Measurements from ENCODE around the gene SDF4. TPM values are rescaled to one million over a fixed set of nuclear protein-coding genes. Genes with fewer than 3 reads are reported as not detected.

The SDF4 gene
- total and polyA plus RNA-seq, 2 of the 8 experiments (the other 6 are each of a cell fraction or from before 2014, with no cell fraction given): 45.5 to 75.6 TPM

DNA sequence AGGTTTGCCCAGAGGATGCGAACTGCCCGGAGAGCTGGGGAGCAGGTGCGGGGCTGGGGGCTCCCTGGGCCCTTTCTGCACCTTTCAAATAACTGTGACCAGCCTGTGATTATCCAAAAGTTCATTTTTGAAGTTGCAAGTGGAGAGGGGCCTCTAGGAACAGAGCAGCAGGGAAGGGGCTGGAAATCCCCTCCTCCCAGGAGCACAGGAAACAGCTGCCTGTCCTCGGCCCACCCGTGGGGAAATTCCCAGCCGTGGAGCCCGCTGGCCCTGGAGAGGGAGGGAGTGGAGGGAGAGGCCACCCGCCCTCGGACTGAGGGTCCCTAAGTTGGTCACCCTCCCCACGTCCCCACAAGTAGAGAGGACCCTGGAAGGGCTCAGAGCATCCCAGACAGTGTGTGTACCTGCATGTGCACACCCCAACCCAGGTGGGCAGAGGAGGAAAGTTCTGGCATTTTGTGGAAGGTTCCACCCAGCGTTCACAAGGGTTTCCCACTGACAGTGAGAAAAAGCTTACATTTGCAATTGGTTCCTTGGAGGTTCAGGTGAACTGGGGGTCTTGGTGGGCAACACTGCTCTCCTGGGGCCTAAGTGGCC, 16.6 kb downstream of the SDF4 start:
- ChIA-PET CTCF (ENCODE audit: partially characterized antibody) (interaction anchor here (0.8 to 1.9 kb wide), 8 partner anchors 10 to 231 kb away, joined by 3 to 12 read pairs (median 3); no protein-coding TSS in a partner anchor), POLR2A (ENCODE audit: partially characterized antibody) (interaction anchor here (0.8 to 4.3 kb wide), 5 partner anchors 12 to 816 kb away, joined by 3 to 15 read pairs (median 4); partner anchors contain the start of gene B3GALT6)
- TF ChIP-seq GABPA (IDR thresholded peaks at IDR 0.05; ENCODE audit: borderline replicate concordance, insufficient read depth, low read length): no peak
- no peak for TF ChIP-seq RXRA (IDR thresholded peaks at IDR 0.05; ENCODE audit: insufficient read depth, low read depth, low read length)
- TF ChIP-seq GTF2F1 (IDR thresholded peaks at IDR 0.05; ENCODE audit: borderline replicate concordance, low read depth, low read length): no peak
- no peak for TF ChIP-seq ASH2L (IDR thresholded peaks at IDR 0.05; ENCODE audit: low read length)
- no peak for TF ChIP-seq HDAC2 (IDR thresholded peaks at IDR 0.05; ENCODE audit: borderline replicate concordance in 1 of 2, low read depth in 2 of 2, low read length in 2 of 2)

More for the DNA sequence above, 16.6 kb downstream of the SDF4 start:
- H3K4me1 ChIP-seq (replicated peaks in 1 of 4; ENCODE audit: control insufficient read depth in 3 of 4, insufficient read depth in 4 of 4, low read length in 3 of 4): no peaks in the 10 kb centered on the region; a peak in 1 of 7 replicates
- H2AK5ac ChIP-seq (ENCODE audit: low read depth, low read length): no peak overlapping the region
- H3K14ac ChIP-seq (ENCODE audit: insufficient read length): no peak overlapping the region
- H4K20me1 ChIP-seq (replicated peaks in 1 of 2; ENCODE audit: control insufficient read depth in 1 of 2, insufficient read depth in 2 of 2, low read length in 2 of 2): peaks cover 3 to 10% of the 10 kb centered on the region in 2 experiments
- peaks cover 2% of the 10 kb centered on the region; the same call in 1 of the 2 replicates for H3K79me1 ChIP-seq (ENCODE audit: low read depth, low read length)
- H2BK12ac ChIP-seq (ENCODE audit: low read depth, low read length): no peak overlapping the region
- no peak overlapping the region for H3K23ac ChIP-seq (ENCODE audit: insufficient read length)
- no peaks in the 10 kb centered on the region for H3K23me2 ChIP-seq (ENCODE audit: low read depth, low read length)
- no peak overlapping the region for H4K5ac ChIP-seq (ENCODE audit: insufficient read length, low read depth, low read length)
- H3K18ac ChIP-seq (ENCODE audit: extremely low read depth, low read length): no peak overlapping the region
- no peak overlapping the region; the same call in 1 of the 2 replicates for H4K8ac ChIP-seq (ENCODE audit: extremely low read depth, insufficient read depth, low read length)
- no peaks in the 10 kb centered on the region for H3K9me3 ChIP-seq (ENCODE audit: insufficient read depth in 2 of 2, low read depth in 1 of 2, low read length in 1 of 2)
- H3K79me2 ChIP-seq (ENCODE audit: control insufficient read depth in 1 of 2, insufficient read depth in 2 of 2, low read length in 2 of 2): no peaks in the 10 kb centered on the region
- peaks cover 0 to 17% (median 5%) of the 10 kb centered on the region in 4 experiments; a peak in 5 of 8 replicates for H3K36me3 ChIP-seq (ENCODE audit: control insufficient read depth in 2 of 4, insufficient read depth in 4 of 4, low read length in 3 of 4)
- H3K4me3 ChIP-seq (ENCODE audit: extremely low read depth in 1 of 4, insufficient read depth in 2 of 4, low read depth in 3 of 4, low read length in 4 of 4): no peak overlapping the region
- no peak overlapping the region for H4K91ac ChIP-seq (replicated peaks; ENCODE audit: insufficient read length, low read length)
- H3K9ac ChIP-seq (replicated peaks in 1 of 4; ENCODE audit: extremely low read depth in 1 of 4, low read depth in 3 of 4, low read length in 3 of 4): no peak overlapping the region
- H2BK120ac ChIP-seq (replicated peaks; ENCODE audit: low read depth, low read length): no peak overlapping the region
- no peak overlapping the region for H3K4me2 ChIP-seq (ENCODE audit: insufficient read depth in 1 of 2, low read depth in 2 of 2, low read length in 2 of 2)
- H3K27ac ChIP-seq (ENCODE audit: low read depth, low read length): no peak overlapping the region
- no peaks in the 10 kb centered on the region for H3K27me3 ChIP-seq (replicated peaks in 1 of 4; ENCODE audit: control insufficient read depth in 3 of 4, extremely low read depth in 1 of 4, insufficient read depth in 3 of 4, low read length in 3 of 4)
- FAIRE-seq (no peak), DNase-seq (ENCODE audit: low read depth in 1 of 2, low spot score in 2 of 2) (no peak)
- no peak overlapping the region for H2AFZ ChIP-seq (ENCODE audit: low read length)
- no peak overlapping the region for H2BK5ac ChIP-seq (ENCODE audit: low read depth, low read length)
- no peak overlapping the region for H3K56ac ChIP-seq (replicated peaks; ENCODE audit: insufficient read length, low read depth, low read length)
- WGBS, 2 experiments (ENCODE audit: extremely low coverage in 1 of 2, insufficient coverage in 1 of 2, insufficient read length in 1 of 2, insufficient replicate concordance in 2 of 2, low coverage in 1 of 2, low lambda C conversion rate in 2 of 2, missing lambda C conversion rate in 1 of 2): 77% methylated on average over 10 of the region's 11 CpGs; no CpG with 5 or more reads in 1 of the 2 experiments
- H2BK15ac ChIP-seq (ENCODE audit: low read length): no peak overlapping the region
- H2BK20ac ChIP-seq (ENCODE audit: low read length): no peak overlapping the region
- H3K4ac ChIP-seq (replicated peaks; ENCODE audit: insufficient read length, low read depth, low read length): no peak overlapping the region

Data from H1 (cell line).